Stimulated activated CD4-positive, alpha-beta T cell treated with anti-CD3 and anti-CD28 coated beads, TNF-alpha, amount 100 ng/mL, for 24 hours (primary cell): ENCODE data around the gene TUBGCP5.

Experiments used
- DNase-seq, 3 experiments: peaks; one replicate each; pipeline ENCODE4 v3.0.0-alpha.2; 2020; ENCODE audit warnings: low read depth in 3 of 3

The TUBGCP5 gene

DNA sequence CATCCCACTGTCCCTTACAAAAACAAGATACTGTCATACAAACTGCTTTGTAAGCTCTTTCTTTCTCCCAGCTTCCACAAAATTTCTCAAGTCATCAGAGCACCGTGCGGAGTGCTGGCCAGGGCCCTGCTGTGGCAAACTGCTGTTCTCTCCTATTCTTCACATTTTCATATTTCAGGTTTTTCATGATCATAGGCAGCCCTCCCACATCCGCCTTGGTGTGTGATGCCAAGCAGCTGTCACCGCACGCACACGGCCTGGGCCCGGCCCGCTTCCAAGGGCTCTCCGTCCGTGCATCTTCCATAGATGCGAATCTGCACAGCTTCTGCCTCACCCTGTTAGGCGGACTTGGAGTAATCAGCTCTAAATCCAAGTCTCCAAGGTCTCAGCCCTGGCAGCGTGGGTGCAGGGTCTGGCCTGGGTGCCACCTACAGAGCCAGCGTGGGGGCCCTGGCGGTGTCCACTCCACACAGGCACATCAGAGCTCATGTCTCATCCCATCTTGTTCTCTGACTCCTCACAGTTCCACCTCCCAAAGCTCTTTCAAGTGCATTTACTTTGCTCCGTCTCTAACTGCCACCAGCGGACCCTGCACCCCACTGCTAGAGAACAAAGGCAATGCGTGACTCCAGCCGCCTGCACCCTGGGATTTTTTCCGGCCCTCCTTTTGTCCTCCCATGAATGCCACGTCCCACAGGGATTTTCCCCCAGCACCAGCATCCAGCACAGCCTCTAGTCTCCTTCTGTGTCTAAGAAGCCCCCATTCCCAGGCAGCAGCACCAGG lies 86.4 kb downstream of the TUBGCP5 start:
- no peak for DNase-seq

GRCh38 chr15:22951381-22952280 lies 87.7 kb downstream of the TUBGCP5 start:
- no peak for DNase-seq

DNA sequence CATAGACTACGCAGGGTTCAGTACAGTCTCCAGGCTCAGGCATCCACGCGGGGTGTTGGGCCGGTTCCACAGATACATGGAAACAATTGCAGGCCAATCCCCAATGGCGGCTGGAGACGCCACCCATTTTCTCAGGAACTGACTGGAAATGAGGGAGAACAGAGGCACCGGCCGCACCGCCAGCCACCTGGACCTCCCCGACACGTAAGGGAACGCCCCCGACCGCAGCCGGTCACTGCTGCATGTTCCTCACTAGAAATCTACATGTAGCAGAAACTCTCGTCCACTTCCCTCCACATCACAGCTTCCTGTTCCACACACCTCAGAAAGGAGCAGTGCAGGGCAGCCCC lies 88.4 kb downstream of the TUBGCP5 start:
- no peak for DNase-seq

GRCh38 chr15:22950256-22950990 lies 88.9 kb downstream of the TUBGCP5 start:
- no peak for DNase-seq
